Nucleus accumbens (tissue), 56 donors: ENCODE results near the gene PPM1M.

Source experiments
- DNase-seq, 56 donors: peaks; one replicate each; lab custom pipeline; 2025; lab: John Stamatoyannopoulos, UW

Gene PPM1M

DNA sequence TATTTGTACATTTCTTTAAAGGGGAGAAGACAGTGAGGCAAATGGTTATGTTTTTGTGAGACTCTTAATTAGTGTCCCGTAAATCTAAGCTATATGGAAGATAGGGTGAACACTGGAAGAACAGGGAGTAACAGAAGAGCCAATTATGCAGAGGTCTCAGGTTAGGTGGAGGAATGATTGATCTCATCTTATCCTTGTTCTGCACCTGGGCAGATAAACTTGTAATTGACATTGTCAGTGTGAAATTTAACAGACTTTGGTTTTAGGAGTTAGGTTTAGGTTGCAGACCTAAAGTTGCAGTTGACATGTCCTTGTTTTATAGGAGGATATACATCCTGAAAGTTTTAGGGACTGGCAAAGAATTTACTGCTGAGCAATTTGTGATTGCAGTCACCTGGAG is 3.5 kb upstream of the PPM1M start:
- no peak for DNase-seq

DNA sequence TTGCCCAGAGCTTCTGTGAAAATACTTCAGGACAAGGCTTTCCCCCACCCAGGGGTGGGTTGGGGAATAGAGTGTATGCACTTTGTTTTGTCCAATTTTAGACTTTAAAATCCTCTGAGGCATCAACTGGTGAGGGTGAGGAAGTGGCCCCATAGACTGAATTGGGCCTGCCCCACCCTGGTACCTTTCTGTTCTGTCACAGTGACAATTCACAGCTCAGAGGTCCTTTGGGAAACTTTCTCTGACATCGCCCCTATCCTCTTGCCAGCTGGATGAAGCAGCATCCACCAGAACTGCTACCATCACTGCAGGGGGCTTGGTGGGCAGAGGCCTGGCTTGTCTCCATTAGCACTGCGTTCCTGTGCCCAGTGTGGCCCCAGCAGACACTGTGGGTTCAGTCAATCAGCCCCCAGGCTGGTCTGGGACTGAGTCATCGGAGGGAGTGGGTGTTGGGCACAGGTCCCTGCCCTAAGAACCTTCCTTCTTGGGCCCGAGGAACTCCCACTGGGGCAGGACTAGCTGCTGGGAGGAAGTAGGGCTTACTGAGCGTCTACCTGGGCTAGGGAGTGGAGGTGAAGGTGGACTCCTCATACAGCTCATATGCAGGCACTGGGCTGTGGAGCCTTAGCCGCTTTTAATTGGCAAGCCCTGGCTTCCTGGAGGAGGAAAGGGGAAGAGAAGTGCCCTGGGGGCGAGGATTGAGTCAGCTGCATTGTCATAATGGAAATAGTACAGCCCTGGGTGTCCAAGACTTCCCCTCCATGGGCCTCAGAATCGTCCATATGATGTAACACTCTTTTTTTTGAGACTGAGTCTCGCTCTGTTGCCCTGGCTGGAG is 1.5 kb upstream of the PPM1M start:
- peak in 1 of 56 donors; percentile 23 for DNase-seq

DNA sequence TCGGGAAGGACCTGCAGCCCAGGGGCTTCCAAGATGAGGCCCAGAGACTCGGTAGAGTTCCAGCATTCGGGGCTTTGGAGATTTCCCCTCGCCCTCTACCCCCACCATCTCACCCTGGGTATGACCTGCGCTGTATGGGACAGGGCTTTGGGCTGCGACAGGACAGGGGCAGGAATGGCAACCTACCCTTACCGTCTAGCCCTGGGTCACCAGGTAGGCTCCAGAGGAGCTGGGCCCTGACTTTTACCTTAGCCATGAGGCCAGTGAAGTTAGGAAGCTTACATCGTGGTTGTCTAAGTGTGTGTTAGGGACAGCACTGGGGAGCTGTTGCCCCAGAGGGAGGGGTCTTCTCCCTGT is 683 bp downstream of the PPM1M start:
- DNase-seq = no peak

DNA sequence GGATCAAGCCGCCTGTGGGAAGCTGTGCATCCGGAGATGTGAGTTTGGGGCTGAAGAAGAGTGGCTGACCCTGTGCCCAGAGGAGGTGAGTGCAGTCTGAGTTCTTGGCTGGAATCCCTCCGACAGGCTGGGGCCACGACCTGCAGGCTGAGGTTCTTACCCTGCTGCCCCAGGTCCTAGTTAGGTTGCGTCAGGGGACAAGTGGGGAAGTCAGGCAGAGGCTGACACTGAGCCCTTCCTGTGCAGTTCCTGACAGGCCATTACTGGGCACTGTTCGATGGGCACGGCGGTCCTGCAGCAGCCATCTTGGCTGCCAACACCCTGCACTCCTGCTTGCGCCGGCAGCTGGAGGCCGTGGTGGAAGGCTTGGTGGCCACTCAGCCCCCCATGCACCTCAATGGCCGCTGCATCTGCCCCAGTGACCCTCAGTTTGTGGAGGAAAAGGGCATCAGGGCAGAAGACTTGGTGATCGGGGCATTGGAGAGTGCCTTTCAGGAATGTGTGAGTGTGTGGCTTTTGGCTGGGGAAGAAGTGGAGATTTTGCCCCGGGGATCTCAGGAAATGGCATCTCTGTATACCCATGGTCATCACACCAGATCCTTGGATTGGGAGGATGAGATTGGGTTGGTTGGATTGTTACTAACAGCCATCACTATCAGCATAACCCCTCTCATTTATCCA is 1.3 kb downstream of the PPM1M start:
- DNase-seq = no peak

DNA sequence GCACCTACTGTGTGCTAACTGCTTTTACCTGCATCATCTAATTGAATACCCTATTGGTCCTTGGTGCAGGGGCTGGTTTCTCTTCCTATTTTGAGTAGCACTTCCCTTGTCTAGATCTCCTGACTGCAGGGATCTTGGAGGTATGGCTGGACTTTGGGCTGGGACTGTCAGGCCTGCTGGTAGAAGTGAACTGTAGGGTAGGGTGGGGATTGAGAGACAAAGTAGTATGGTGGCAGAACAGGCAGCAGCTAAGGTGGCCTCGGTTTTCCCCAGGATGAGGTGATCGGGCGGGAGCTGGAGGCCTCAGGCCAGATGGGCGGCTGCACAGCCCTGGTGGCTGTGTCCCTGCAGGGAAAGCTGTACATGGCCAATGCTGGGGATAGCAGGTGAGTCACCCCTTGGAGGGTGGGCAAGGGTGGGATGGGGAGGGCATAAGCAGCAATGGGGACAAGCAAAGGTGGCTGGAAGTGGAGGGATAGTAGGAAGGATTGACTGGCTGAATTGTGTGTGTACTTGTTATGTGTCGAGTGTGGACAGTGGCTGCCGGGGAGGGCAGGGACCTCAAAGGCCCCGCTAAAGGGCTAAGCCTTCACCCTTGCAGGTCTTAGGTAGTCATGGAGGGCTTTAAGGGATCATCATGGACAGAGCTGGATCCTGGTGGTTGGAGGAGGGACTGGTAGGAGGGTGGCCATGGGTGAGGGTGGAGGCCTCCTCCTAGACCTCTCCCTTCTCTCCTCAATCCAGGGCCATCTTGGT is 2.0 kb downstream of the PPM1M start:
- no peak for DNase-seq

DNA sequence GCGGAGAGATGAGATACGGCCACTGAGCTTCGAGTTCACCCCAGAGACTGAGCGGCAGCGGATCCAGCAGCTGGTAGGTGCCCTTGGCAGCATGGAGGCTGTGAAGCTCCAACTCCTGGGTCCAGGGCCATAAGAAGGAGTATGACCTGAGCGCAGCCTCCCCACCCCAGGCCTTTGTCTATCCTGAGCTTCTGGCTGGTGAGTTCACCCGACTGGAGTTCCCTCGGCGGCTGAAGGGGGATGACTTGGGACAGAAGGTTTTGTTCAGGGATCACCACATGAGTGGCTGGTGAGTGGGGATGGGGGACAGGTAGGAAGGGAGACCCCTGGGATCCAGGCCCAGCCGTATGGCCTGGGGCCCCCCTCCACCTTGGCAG is 2.6 kb downstream of the PPM1M start:
- no peak for DNase-seq

DNA sequence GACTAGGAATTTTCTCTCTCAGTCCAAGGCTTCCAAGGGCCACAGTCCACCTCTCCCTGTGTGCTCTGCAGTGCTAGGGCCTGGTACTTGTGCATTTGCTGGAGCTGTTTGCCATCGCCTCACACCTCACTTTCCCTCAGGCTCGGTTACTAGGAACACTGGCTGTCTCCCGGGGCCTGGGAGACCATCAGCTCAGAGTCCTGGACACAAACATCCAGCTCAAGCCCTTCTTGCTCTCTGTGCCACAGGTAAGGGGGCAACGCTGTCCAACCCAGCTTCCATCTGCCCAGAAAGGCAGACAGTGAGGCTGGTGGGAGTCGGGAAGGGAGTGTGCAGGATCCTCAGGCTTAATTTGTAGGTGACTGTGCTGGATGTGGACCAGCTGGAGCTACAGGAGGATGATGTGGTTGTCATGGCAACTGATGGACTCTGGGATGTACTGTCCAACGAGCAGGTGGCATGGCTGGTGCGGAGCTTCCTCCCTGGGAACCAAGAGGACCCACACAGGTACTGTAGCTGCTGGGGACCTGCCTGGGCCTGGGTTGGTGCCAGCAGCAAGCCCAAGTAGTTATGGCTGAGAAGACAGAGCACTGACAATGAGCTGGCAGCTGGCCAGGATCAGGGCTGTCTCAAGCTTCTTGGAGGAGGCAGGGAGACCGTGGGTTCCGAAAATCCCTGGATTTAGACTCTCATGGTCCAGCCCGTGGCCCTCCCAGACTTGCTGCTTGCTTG is 3.4 kb downstream of the PPM1M start:
- peak in 4 of 56 donors; percentile 22 to 46 (median 28) for DNase-seq

DNA sequence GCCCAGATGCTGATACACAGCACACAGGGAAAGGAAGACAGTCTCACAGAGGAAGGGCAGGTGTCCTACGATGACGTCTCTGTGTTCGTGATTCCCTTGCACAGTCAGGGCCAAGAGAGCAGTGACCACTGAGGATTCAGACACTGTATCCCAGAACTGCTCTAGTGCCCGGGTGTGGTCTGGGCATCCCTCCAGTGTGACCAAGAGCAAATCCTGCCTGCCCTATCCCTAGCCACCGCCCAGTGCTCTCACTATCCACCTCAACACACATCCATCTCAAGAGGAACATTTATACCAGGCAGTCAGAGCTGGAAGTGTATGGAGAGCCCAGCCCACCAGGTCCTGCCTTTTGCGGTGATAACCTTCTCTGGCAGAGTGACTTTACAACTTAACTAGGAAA is 4.1 kb downstream of the PPM1M start:
- DNase-seq = no peak

DNA sequence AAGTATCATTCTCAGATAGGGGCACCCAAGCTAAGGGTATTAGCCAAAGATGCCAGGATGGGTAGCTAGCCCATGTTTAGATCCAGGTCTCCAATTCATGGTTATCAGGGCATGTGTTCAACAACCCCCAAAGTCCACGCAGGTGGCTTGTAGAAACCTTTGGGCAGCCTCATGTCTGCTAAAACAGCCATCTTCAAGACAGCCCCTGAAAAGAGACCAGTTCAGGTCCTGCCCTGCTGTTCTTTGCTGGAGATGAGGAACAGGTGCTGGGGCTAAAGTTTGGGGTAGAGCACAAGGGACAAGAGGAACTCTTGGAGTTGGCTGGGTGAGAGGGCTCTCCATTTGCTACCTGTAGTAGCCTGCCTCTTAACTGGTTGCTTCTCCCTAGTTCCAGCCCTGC is 4.6 kb downstream of the PPM1M start:
- DNase-seq = no peak

DNA sequence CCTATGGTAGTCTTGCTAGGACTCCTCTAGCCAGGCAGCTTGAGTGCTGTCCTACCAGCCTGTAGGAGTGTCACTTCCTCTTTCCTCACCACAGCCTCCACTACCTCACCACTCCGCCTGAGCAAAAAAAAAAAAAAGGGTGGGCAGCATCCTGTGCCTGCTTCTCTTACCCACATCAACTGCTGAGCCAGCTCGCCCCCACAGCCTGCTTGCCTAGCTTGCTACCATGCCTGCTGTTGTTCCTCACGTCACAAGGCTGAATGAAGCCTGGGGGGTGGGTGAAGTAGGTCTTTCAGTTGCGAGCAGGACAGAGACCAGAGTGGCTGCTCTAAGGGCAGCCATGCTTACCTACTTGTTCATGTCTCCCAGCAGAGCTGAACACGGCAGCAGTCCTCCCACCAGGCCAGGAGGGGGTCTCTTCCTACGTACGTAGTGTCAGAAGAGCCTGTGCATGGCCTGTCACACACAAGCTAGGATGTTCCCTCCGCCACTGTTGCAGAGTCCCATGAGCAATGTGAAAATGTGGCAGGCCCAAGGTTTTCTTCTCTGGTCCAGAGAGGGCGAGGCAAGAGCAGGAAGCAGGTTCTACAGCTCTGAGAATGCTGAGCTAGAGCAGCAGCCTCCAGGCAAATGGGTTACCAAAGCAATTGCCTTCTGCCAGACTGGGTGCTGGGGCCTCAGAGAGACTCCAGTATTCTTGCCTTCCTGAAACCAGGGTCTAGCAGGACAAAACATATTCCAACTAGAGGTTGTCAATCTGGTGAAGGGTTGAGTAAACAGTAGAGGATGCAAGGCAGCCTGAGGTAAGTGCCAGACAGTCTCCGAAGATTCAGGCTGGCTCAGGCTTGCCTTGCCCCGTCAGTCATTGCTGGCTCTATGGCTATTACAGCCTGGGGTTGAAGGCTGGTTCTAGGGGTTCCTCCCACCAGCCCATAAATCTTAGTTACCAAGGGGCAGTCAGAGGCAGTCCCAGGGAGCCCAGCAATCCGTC is 8.1 kb downstream of the PPM1M start:
- peak in 36 of 56 donors; percentile 15 to 83 (median 55) for DNase-seq

DNA sequence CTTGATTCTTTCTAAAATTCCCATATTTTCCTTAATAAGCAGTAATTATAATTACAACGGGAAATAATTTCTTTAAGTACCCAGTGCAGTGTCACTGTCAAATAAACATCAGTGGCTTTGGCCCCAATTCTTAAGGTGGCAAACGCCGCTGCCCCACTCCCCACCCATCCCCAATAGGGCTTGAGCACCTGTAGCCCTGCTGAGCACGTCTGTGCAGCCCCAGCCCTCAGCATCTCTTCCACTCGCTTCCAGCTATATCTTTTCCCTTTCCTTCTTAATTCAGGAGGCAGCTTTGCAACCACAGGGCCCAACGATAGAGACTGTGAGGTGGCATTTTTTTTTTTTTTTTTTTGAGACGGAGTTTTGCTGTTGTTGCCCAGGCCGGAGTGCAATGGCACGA is 9.0 kb downstream of the PPM1M start:
- DNase-seq = no peak

DNA sequence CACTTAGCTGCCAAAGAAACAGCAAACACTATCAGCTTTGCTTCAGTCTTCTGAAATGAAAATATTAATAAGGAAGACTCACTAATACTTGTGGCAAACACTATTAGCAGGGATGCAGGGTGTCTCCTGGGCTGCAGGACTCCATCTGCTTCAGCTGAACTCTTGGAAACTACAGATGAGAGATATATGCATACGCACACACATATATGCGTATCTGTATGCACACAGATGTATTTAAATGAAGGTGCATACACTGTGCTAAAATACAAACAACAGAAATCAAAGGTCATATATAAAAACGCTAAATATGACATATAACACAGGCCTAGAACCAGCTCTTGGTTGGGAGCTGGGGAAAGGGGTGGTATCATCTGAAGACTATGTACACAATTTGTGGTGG is 10.6 kb downstream of the PPM1M start:
- DNase-seq = no peak

DNA sequence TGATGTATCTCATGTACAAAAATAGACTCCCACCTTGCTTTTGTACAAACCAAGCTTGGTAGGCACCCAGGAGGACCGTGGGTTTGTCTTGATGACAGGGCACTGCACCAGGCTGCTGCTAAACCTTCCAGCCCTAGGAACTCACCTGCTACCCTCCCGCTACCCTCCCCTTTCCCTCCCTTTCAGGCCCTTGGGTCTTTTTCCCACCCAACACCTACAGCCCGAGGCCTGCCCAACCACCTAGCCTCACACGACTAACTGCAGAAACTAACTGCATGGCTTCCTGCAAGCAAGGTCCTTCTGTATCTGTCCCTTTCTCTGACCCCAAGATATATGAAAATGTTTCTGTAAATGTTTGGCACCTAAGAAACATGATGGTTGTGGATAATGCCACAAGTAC is 11.1 kb downstream of the PPM1M start:
- DNase-seq = no peak

DNA sequence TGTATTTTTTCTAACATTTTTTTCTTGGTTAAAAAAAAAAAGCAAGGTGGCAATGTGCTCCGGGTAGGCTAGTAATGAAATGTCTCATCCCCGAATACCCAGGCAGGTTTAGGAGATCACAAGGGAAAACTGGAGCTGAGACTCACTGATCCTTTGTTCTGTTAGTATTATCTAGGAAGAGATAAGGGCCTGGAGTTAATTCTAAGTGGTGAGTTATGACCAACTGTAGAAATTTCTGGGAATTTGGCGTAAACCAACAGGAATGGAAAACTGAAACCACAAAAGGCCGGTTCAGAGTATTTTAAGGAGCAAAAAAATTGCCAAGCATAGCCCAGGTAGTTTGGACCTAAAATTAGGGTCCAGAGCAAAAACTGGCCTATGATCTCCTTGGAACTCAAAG is 12.4 kb downstream of the PPM1M start:
- DNase-seq = no peak

DNA sequence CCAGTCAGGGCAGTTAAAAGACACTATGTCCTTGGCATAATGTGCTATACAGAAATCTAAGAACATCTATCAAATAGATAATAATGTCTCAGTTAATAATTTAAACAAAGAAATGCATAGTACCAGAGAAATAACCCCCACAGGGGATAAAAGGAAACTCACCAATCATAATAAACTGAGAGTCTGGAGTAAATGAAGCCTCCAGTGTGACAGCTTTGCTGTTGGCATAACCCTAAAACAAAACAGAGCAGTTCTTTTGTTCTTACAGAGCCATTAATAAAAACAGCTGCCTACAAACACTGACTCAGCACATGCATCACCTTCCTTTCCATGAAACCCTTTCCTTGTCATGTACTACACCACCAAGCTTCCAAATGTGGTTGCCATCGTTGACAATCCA is 13.5 kb downstream of the PPM1M start:
- no peak for DNase-seq

DNA sequence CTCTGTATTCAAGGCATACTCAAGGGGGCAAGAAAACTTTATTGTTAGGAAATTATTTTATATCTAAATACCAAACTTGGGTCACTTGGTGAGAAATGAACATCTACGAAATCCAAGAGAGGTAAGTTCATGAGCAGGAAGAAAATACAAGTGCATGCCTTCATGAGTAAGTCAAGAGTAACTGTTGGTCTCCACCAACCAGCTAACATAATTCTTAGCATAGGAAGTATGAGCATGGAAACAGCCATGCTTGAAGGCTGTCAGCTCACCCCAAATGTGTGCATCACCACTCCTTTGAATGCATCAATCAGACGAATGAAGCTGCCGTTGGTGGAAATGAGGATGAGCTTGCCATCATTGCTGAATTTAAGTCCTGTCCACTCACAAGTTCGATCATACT is 13.9 kb downstream of the PPM1M start:
- DNase-seq = no peak

DNA sequence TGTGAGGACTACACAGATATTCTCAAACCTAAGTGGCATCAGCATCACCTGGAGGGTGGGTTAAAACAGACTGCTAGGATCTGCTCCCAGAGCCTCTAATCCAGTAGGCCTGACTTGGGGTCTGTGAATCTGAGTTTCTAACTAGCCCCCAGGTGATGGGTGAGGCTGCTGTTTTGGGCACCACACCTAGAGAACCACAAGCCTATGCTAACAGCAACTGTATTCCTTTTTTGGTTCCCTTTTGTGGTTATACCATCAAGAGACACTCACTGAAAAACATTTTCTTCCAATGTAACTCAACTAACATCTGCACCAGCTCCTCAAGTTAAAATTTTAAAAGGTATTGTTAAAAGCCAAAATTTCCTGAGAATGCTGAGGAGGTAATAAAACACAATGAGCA is 16.9 kb downstream of the PPM1M start:
- DNase-seq = no peak

DNA sequence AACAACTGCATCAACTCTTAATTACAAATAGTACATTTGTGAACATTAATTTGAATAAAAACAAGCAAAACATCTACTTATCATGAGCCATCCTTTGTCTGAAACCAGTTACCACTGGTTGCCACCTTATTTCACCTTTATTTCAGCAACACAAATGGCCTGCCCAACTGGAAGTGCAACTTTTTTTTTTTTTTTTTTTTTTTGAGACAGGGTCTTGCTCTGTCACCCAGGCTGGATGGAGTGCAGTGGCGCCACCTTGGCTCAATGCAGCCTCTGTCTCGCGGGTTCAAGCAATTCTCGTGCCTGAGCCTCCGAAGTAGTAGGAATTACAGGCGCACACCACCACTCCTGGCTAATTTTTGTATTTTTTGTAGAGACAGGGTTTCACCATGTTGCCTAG is 19.8 kb downstream of the PPM1M start:
- no peak for DNase-seq

DNA sequence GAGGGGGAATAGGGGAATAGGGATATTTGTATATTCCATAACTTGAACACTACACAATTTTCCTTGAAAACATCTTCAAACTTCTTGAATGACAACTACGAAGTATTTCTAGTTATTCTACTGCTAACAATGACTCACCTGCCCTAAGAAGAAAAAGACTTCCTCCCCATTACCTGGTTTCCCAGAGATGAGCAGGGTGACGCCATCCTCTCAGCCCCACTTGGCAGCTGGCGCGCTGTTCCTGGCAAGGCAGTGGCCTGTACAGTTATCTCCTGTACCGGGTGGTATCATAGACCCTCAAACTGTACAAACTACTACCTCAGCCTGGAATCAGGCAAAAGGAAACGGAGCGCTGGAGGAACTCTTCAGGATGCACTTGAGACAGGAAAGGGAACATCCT is 22.5 kb downstream of the PPM1M start:
- DNase-seq = peak in 4 of 56 donors; percentile 19 to 42 (median 22)

DNA sequence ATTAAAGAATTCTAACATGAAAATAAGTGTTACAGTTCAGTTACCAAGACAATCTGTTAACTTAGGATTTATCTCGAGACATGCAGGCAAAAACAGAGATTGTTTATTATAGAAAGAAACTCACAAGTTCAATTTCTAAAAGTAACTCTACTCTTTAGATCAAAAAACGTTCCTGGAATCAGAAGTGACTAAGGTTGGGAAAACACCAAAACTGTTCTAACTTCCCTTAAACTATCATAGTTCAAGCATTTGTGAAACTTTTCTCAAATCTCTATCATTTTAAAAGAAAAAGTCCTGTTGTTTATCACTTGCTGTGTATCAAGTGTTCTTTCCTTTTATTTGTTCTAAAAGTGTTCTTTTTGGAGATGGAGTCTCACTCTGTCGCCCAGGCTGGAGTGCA is 24.2 kb downstream of the PPM1M start:
- no peak for DNase-seq
